K562 (cell line): ENCODE results near the gene PAM. TPM values are rescaled to one million over a fixed set of nuclear protein-coding genes. Genes with fewer than 3 reads are reported as not detected.

Experiments
- ATAC-seq: fragments of 200-7000 bp; cut with Tn5 transposase; 3 replicates; pipeline ENCODE4 v1.9.1; 2020; ENCODE audit warnings: moderate library complexity
- BruUV-seq: library from RNA; stranded (reverse); fragments of 400-500 nt; replicated peaks from 2 replicates; lab custom pipeline; 2021; lab: Mats Ljungman, UMichigan
- CTCF ChIA-PET: fragments of 300-600 bp; formaldehyde crosslinking; extraction: SDS; loops from one replicate; lab custom pipeline; 2021; ENCODE audit warnings: low intra/inter-chr PET ratio; lab: Yijun Ruan, JAX
- POLR2A ChIA-PET: fragments of 300-600, 350-650 bp; sonication (Branson Sonifier 250); formaldehyde crosslinking; extraction: SDS; loops from one replicate; lab custom pipeline; 2021; ENCODE audit warnings: antibody characterized with exemption, inconsistent platforms; lab: Yijun Ruan, JAX
- DNase-seq, 4 experiments: peaks; one replicate each; pipeline versions ENCODE4 v3.0.0 to v3.0.0-alpha.2; 2011 to 2018; ENCODE audit warnings: low spot score in 3 of 4, mixed read lengths in 3 of 4; ENCODE audit errors: extremely low read depth in 1 of 4
- FAIRE-seq: peaks from 2 replicates; lab custom pipeline; 2011; peaks lifted over from hg19 to GRCh38; lab: Jason Lieb, UNC
- H2AFZ ChIP-seq: 2 replicates; pipeline ENCODE4 v1.6.0; 2011; ENCODE audit warnings: low read depth, low read length, control low read depth, inconsistent platforms
- H3K27ac ChIP-seq: fragments of 200-600 bp; 3 replicates; pipeline ENCODE4 v1.8.0; 2011; ENCODE audit warnings: low read depth, mild to moderate bottlenecking, control low read depth, inconsistent platforms, low read length, moderate library complexity, mixed read lengths; ENCODE audit errors: extremely low read depth
- H3K27me3 ChIP-seq, 2 experiments: fragments of 300-600 bp in 1 of 2; 2 replicates in 1 of 2; 3 replicates in 1 of 2; pipeline versions ENCODE4 v1.6.0 to v1.8.0; 2011; ENCODE audit warnings: inconsistent platforms in 2 of 2, low read length in 2 of 2, mild to moderate bottlenecking in 1 of 2, mixed read lengths in 1 of 2, moderate library complexity in 1 of 2; ENCODE audit not compliant: control insufficient read depth in 2 of 2, insufficient read depth in 2 of 2
- H3K36me3 ChIP-seq: fragments of 300-600 bp; 3 replicates; pipeline ENCODE4 v1.8.0; 2011; ENCODE audit warnings: mild to moderate bottlenecking, low read length, inconsistent platforms; ENCODE audit not compliant: control insufficient read depth, insufficient read depth
- H3K4me1 ChIP-seq, 2 experiments: fragments of 200-600 bp in 1 of 2; replicated peaks in 1 of 2; 2 replicates in 1 of 2; 3 replicates in 1 of 2; pipeline versions ENCODE4 v1.5.1 to v1.8.0; 2011; ENCODE audit warnings: inconsistent platforms in 2 of 2, low read length in 2 of 2, mild to moderate bottlenecking in 1 of 2, mixed read lengths in 1 of 2, moderate library complexity in 1 of 2; ENCODE audit not compliant: control insufficient read depth in 2 of 2, insufficient read depth in 2 of 2
- H3K4me2 ChIP-seq: 2 replicates; pipeline ENCODE4 v1.6.1; 2011; ENCODE audit warnings: low read length, control low read depth, inconsistent platforms, mixed read lengths; ENCODE audit not compliant: insufficient read depth
- H3K4me3 ChIP-seq: fragments of 200-600 bp; sonication (generic), shearing (Covaris generic); 2 replicates; pipeline ENCODE4 v1.5.1; 2016; ENCODE audit warnings: control low read depth, inconsistent platforms
- H3K79me2 ChIP-seq: fragments of 200-600 bp; 3 replicates; pipeline ENCODE4 v1.8.0; 2011; ENCODE audit warnings: low read length, inconsistent platforms; ENCODE audit not compliant: control insufficient read depth, insufficient read depth
- H3K9ac ChIP-seq, 2 experiments: 2 replicates each; pipeline versions ENCODE4 v1.6.0 to v1.6.1; 2011; ENCODE audit warnings: low read depth in 2 of 2, low read length in 2 of 2, control low read depth in 1 of 2, inconsistent platforms in 1 of 2, mild to moderate bottlenecking in 1 of 2, mixed read lengths in 1 of 2; ENCODE audit not compliant: insufficient read depth in 1 of 2
- H3K9me1 ChIP-seq: one replicate; pipeline ENCODE4 v1.6.0; 2011; ENCODE audit warnings: inconsistent platforms, mild to moderate bottlenecking, low read length, moderate library complexity; ENCODE audit not compliant: control insufficient read depth, insufficient read depth
- H3K9me3 ChIP-seq: replicated peaks from 2 replicates; pipeline ENCODE4 v1.5.1; 2011; ENCODE audit warnings: low read depth, low read length, inconsistent platforms; ENCODE audit not compliant: control insufficient read depth, insufficient read depth
- H4K20me1 ChIP-seq: replicated peaks from 2 replicates; pipeline ENCODE4 v1.6.1; 2011; ENCODE audit warnings: low read length, inconsistent platforms, mixed read lengths; ENCODE audit not compliant: control insufficient read depth, insufficient read depth
- ARID2 ChIP-seq: fragments of 450-650 bp; IDR thresholded peaks from 2 replicates; pipeline ENCODE4 v1.6.1; 2017; ENCODE audit warnings: antibody characterized with exemption, mild to moderate bottlenecking
- C11orf30 ChIP-seq: fragments of 450-650 bp; IDR thresholded peaks from 2 replicates; pipeline ENCODE4 v1.6.1; 2016; ENCODE audit warnings: low read depth, mild to moderate bottlenecking
- ETV5 ChIP-seq: sonication (generic); formaldehyde crosslinking; IDR thresholded peaks from 2 replicates; pipeline ENCODE4 v1.4.0; 2020; ENCODE audit warnings: low read depth, mild to moderate bottlenecking, missing genetic modification reagents
- ETV6 ChIP-seq, 3 experiments: fragments of 150-350 bp in 1 of 3; sonication (generic) in 1 of 3; formaldehyde crosslinking in 1 of 3; IDR thresholded peaks; 2 replicates each; pipeline versions ENCODE4 v1.6.1 to v1.8.0; 2014 to 2022; ENCODE audit warnings: borderline replicate concordance in 2 of 3, low read depth in 2 of 3, antibody characterized with exemption in 1 of 3, low read length in 1 of 3, mild to moderate bottlenecking in 1 of 3, missing genetic modification reagents in 1 of 3
- MCM5 ChIP-seq: fragments of 450-650 bp; IDR thresholded peaks from 2 replicates; pipeline ENCODE4 v1.6.1; 2016; ENCODE audit warnings: low read depth
- MTA2 ChIP-seq: fragments of 450-650 bp; IDR thresholded peaks from 2 replicates; pipeline ENCODE4 v1.6.1; 2016; ENCODE audit warnings: low read depth
- MXD1 ChIP-seq: fragments of 250-450 bp; sonication (Bioruptor Pico); IDR thresholded peaks from 2 replicates; pipeline ENCODE4 v1.8.0; 2021; ENCODE audit warnings: borderline replicate concordance, mild to moderate bottlenecking, moderate library complexity; ENCODE audit not compliant: poor library complexity, severe bottlenecking
- NFRKB ChIP-seq: fragments of 450-650 bp; IDR thresholded peaks from 2 replicates; pipeline ENCODE4 v1.6.1; 2016; ENCODE audit warnings: low read depth
- NR2C1 ChIP-seq, 2 experiments: fragments of 450-650 bp; IDR thresholded peaks; 2 replicates each; pipeline ENCODE4 v1.6.1; 2017; ENCODE audit warnings: mild to moderate bottlenecking in 2 of 2, antibody characterized with exemption in 1 of 2, inconsistent platforms in 1 of 2, missing compliant biosample characterization in 1 of 2, missing genetic modification characterization in 1 of 2
- TGIF2 ChIP-seq: sonication (generic); formaldehyde crosslinking; IDR thresholded peaks from 2 replicates; pipeline ENCODE4 v1.8.1; 2022; ENCODE audit warnings: mild to moderate bottlenecking, missing genetic modification reagents, moderate library complexity
- XRCC5 ChIP-seq: fragments of 200-400 bp; formaldehyde crosslinking; IDR thresholded peaks from 2 replicates; pipeline ENCODE4 v1.6.1; 2017; ENCODE audit warnings: low read depth, mild to moderate bottlenecking, low read length
- ZBTB33 ChIP-seq: sonication (generic); formaldehyde crosslinking; IDR thresholded peaks from 2 replicates; pipeline ENCODE4 v1.8.1; 2023; ENCODE audit warnings: mild to moderate bottlenecking, missing genetic modification reagents
- WGBS: fragments of 100-300 bp; shearing (Covaris generic); methylation state at CpG from one replicate; pipeline ENCODE4 v1.1.6; 2016; ENCODE audit warnings: low coverage, mixed read lengths; ENCODE audit not compliant: insufficient coverage; ENCODE audit errors: missing lambda C conversion rate; 5-methylcytosine and 5-hydroxymethylcytosine counted together
- in situ Hi-C: fragments of 300-500 bp; cut with MboI; formaldehyde crosslinking; loops from 4 replicates; pipeline ENCODE4 v1.15.0; 2018; ENCODE audit warnings: inconsistent platforms, mixed read lengths
- intact Hi-C: fragments of 100-400 bp; cut with micrococcal nuclease; formaldehyde crosslinking; loops from 2 replicates; pipeline ENCODE4 v1.14.2; 2022
- polyA plus RNA-seq, 8 experiments: library from polyadenylated mRNA; depleted of rRNA in 4 of 8; stranded (reverse) in 5 of 8; unstranded in 3 of 8; fragments of >200 nt; fragmentation: Nextera tagmentation in 2 of 8; fragmentation: Illumina TruSeq in 1 of 8; extraction: Ambion mirVana in 2 of 8; extraction: Trizol in 1 of 8; gene quantifications; 2 replicates each; pipeline versions ENCODE4 v1.2.1 to v1.2.3, GENCODE V29; 2011 to 2014; ENCODE audit warnings: inconsistent platforms in 1 of 8, missing spikeins in 1 of 8
- total RNA-seq, 7 experiments: library from RNA; depleted of rRNA in 6 of 7; stranded (reverse); fragments of >200 nt in 6 of 7; fragmentation: Illumina TruSeq in 2 of 7; extraction: Trizol in 2 of 7; gene quantifications; 2 replicates each; pipeline versions ENCODE4 v1.2.1 to v1.2.3, GENCODE V29; 2011 to 2021; ENCODE audit warnings: low replicate concordance in 1 of 7
- TF ChIP-seq, protein P1 (sequence below), 2 experiments: IDR thresholded peaks; 2 replicates each; pipeline ENCODE4 v1.6.1; 2011; ENCODE audit warnings: borderline replicate concordance in 1 of 2, control low read depth in 1 of 2, low read depth in 1 of 2, low read length in 1 of 2, mild to moderate bottlenecking in 1 of 2, mixed read lengths in 1 of 2, moderate library complexity in 1 of 2; ENCODE audit not compliant: insufficient read depth in 1 of 2, insufficient read length in 1 of 2, poor library complexity in 1 of 2, severe bottlenecking in 1 of 2; ENCODE audit errors: extremely low read depth in 1 of 2

PAM gene
- total and polyA plus RNA-seq, 9 of the 15 experiments (the other 6 are each of a cell fraction or from before 2014, with no cell fraction given): 0.39 to 3.1 (median 0.77) TPM

DNA sequence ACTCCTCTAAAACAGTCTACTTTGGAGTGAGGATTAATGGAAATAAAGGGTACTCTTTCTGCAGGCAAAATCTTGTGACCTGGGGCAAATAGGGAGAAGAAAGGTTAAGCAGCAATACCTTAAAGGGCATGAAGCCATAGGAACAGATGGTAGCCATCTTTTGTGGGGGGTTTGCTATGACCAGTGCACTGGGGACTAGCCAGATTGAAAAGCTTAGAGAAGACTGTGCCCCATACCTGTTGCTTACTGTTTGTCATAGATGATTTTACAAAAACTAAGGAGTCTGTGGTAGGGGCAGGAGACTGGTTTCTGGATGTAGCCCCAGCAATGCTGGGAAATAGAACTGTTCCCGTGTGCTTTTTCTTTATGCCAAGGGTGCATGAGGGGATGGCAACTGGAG, 58.6 kb downstream of the PAM start (continued):
- TF ChIP-seq, protein P1, sequence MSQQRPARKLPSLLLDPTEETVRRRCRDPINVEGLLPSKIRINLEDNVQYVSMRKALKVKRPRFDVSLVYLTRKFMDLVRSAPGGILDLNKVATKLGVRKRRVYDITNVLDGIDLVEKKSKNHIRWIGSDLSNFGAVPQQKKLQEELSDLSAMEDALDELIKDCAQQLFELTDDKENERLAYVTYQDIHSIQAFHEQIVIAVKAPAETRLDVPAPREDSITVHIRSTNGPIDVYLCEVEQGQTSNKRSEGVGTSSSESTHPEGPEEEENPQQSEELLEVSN (IDR thresholded peaks at IDR 0.05; ENCODE audit: borderline replicate concordance in 1 of 2, extremely low read depth in 1 of 2, insufficient read depth in 1 of 2, insufficient read length in 1 of 2, low read depth in 1 of 2, low read length in 1 of 2, poor library complexity in 1 of 2, severe bottlenecking in 1 of 2): no peak
- no peak for TF ChIP-seq MCM5

DNA sequence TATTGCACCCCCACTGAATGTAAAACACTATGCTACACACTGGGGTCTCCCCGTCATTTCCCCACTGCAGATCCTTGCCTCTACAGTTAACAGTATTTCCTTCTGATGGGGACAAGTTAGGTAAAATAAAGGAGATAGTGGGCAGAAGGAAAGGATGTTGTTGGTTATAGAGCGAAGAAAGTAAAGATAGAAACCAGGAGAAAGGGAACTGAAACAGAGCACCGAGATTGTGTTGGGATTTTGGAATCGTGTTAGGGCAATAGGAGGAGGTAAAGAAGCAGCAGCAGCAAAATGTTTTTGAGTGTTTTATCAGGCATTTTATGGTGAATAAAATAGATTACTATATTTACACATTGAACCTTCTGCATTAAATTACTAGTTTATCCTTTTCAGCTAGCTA, 60.0 kb downstream of the PAM start:
- FAIRE-seq: no peak
- TF ChIP-seq ETV5 (CRISPR knock-in tag) (no peak), MTA2 (no peak), ARID2 (no peak), NFRKB (no peak), XRCC5 (no peak), MXD1 (CRISPR knock-in tag) (no peak), ETV6 (IDR thresholded peaks at IDR 0.05; ENCODE audit: borderline replicate concordance in 1 of 2, low read depth in 2 of 2, low read length in 1 of 2) (no peak), ETV6 (CRISPR knock-in tag; IDR thresholded peaks at IDR 0.05; ENCODE audit: borderline replicate concordance) (no peak), ZBTB33 (no peak), C11orf30 (no peak), TGIF2 (no peak), NR2C1 (IDR thresholded peaks at IDR 0.05) (no peak), NR2C1 (tag; IDR thresholded peaks at IDR 0.05) (no peak)

More for the DNA sequence above, 60.0 kb downstream of the PAM start:
- no peaks in the 10 kb centered on the region for H3K79me2 ChIP-seq
- H3K36me3 ChIP-seq: no peaks in the 10 kb centered on the region
- no peaks in the 10 kb centered on the region for H3K9me3 ChIP-seq
- no peaks in the 10 kb centered on the region for H4K20me1 ChIP-seq
- H3K27me3 ChIP-seq: no peaks in the 10 kb centered on the region
- intact Hi-C loops: no loop called here
- 0% methylated on average over 4 of the region's 4 CpGs for WGBS
- H3K9ac ChIP-seq: no peak overlapping the region
- no peaks in the 10 kb centered on the region for H3K9me1 ChIP-seq
- H3K4me2 ChIP-seq: no peak overlapping the region
- H2AFZ ChIP-seq: no peak overlapping the region
- DNase-seq: no peak
- ChIA-PET POLR2A (no interaction called here), CTCF (no interaction called here)
- no peak for ATAC-seq
- no TSS peak for BruUV-seq
- no peaks in the 10 kb centered on the region for H3K4me1 ChIP-seq
- H3K27ac ChIP-seq: no peak overlapping the region
- no peak overlapping the region for H3K4me3 ChIP-seq
- in situ Hi-C loops: no loop called here
